ENCODE measurements around the gene INHA. TPM values are rescaled to one million over a fixed set of nuclear protein-coding genes. Genes with fewer than 3 reads are reported as not detected.

Gene INHA
- total RNA-seq, 1 experiment from 2014 or later = not detected

- Histone ChIP-seq H3K27ac (ENCODE audit: low read depth, low read length) (no peak overlapping the region), H4K20me1 (ENCODE audit: insufficient read depth) (no peaks in the 10 kb centered on the region), H3K4me3 (replicated peaks in 1 of 2; ENCODE audit: low read depth in 1 of 2, low read length in 2 of 2) (no peak overlapping the region), H3K9ac (ENCODE audit: low read length) (no peak overlapping the region), H3K4me2 (ENCODE audit: low read length) (no peak overlapping the region), H3K27me3 (ENCODE audit: insufficient read depth, low read length) (no peaks in the 10 kb centered on the region), H3K36me3 (ENCODE audit: control insufficient read depth in 1 of 2, insufficient read depth in 2 of 2, low read length in 2 of 2) (no peaks in the 10 kb centered on the region), H3K9me2 (ENCODE audit: insufficient read depth) (no peaks in the 10 kb centered on the region), H3K79me2 (ENCODE audit: insufficient read depth, low read length) (no peaks in the 10 kb centered on the region), H3K9me3 (ENCODE audit: control insufficient read depth in 1 of 2, insufficient read depth in 1 of 2, low read depth in 1 of 2, low read length in 2 of 2) (no peaks in the 10 kb centered on the region), H3K4me1 (ENCODE audit: control insufficient read depth in 1 of 2, insufficient read depth in 2 of 2, low read length in 2 of 2) (no peaks in the 10 kb centered on the region), H2AFZ (ENCODE audit: low read depth, low read length, poor library complexity, severe bottlenecking) (no peak overlapping the region)
- CTCF ChIA-PET = interaction anchor here (1.5 kb wide), 1 partner anchor 10 kb away, joined by 6 read pairs; no protein-coding TSS in a partner anchor
- DNase-seq (ENCODE audit: low read depth, low spot score) (no peak), ATAC-seq (no peak)
- RAD21 ChIA-PET (ENCODE audit: low non-redundant PET in 1 of 2, low total read pairs in 2 of 2, uncharacterized antibody in 2 of 2, unreplicated experiment in 2 of 2) = no interaction called here
- TF ChIP-seq CTCF (IDR thresholded peaks at IDR 0.05 in 2 of 3, conservative IDR thresholded peaks at IDR 0.05 in 1 of 3; ENCODE audit: borderline replicate concordance in 1 of 3, insufficient read depth in 1 of 3, low read depth in 2 of 3, low read length in 2 of 3) = no peak
- TF ChIP-seq FOSL1 (IDR thresholded peaks at IDR 0.05; ENCODE audit: low read depth) = no peak
- TF ChIP-seq SP1 (IDR thresholded peaks at IDR 0.05; ENCODE audit: low read depth) = no peak
- no peak for TF ChIP-seq POLR2A (IDR thresholded peaks at IDR 0.05; ENCODE audit: borderline replicate concordance, extremely low read depth, insufficient read depth, insufficient read length)
- TF ChIP-seq, protein P1, sequence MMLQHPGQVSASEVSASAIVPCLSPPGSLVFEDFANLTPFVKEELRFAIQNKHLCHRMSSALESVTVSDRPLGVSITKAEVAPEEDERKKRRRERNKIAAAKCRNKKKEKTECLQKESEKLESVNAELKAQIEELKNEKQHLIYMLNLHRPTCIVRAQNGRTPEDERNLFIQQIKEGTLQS (IDR thresholded peaks at IDR 0.05) = no peak
- no peak for TF ChIP-seq SRF (IDR thresholded peaks at IDR 0.05; ENCODE audit: low read depth)
- TF ChIP-seq RAD21 (IDR thresholded peaks at IDR 0.05; ENCODE audit: low read depth) = no peak
- no peak for TF ChIP-seq ZFX (IDR thresholded peaks at IDR 0.05)
- TF ChIP-seq POLR2AphosphoS5 (IDR thresholded peaks at IDR 0.05; ENCODE audit: low read depth, low read length) = no peak
- TF ChIP-seq EGR1 (IDR thresholded peaks at IDR 0.05; ENCODE audit: low read depth) = no peak
- TF ChIP-seq EZH2 (IDR thresholded peaks at IDR 0.05) = no peak
- TF ChIP-seq, protein P2, sequence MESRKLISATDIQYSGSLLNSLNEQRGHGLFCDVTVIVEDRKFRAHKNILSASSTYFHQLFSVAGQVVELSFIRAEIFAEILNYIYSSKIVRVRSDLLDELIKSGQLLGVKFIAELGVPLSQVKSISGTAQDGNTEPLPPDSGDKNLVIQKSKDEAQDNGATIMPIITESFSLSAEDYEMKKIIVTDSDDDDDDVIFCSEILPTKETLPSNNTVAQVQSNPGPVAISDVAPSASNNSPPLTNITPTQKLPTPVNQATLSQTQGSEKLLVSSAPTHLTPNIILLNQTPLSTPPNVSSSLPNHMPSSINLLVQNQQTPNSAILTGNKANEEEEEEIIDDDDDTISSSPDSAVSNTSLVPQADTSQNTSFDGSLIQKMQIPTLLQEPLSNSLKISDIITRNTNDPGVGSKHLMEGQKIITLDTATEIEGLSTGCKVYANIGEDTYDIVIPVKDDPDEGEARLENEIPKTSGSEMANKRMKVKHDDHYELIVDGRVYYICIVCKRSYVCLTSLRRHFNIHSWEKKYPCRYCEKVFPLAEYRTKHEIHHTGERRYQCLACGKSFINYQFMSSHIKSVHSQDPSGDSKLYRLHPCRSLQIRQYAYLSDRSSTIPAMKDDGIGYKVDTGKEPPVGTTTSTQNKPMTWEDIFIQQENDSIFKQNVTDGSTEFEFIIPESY (IDR thresholded peaks at IDR 0.05; ENCODE audit: extremely low read depth, insufficient replicate concordance, low read length) = no peak
- TF ChIP-seq, protein P3, sequence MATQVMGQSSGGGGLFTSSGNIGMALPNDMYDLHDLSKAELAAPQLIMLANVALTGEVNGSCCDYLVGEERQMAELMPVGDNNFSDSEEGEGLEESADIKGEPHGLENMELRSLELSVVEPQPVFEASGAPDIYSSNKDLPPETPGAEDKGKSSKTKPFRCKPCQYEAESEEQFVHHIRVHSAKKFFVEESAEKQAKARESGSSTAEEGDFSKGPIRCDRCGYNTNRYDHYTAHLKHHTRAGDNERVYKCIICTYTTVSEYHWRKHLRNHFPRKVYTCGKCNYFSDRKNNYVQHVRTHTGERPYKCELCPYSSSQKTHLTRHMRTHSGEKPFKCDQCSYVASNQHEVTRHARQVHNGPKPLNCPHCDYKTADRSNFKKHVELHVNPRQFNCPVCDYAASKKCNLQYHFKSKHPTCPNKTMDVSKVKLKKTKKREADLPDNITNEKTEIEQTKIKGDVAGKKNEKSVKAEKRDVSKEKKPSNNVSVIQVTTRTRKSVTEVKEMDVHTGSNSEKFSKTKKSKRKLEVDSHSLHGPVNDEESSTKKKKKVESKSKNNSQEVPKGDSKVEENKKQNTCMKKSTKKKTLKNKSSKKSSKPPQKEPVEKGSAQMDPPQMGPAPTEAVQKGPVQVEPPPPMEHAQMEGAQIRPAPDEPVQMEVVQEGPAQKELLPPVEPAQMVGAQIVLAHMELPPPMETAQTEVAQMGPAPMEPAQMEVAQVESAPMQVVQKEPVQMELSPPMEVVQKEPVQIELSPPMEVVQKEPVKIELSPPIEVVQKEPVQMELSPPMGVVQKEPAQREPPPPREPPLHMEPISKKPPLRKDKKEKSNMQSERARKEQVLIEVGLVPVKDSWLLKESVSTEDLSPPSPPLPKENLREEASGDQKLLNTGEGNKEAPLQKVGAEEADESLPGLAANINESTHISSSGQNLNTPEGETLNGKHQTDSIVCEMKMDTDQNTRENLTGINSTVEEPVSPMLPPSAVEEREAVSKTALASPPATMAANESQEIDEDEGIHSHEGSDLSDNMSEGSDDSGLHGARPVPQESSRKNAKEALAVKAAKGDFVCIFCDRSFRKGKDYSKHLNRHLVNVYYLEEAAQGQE (IDR thresholded peaks at IDR 0.05; ENCODE audit: low read depth) = no peak
- no peak for TF ChIP-seq SIN3A (IDR thresholded peaks at IDR 0.05; ENCODE audit: low read depth)
- no peak for TF ChIP-seq CEBPB (IDR thresholded peaks at IDR 0.05; ENCODE audit: low read depth)
- TF ChIP-seq MAX (IDR thresholded peaks at IDR 0.05) = no peak
- no peak for TF ChIP-seq YY1 (IDR thresholded peaks at IDR 0.05; ENCODE audit: extremely low read depth, insufficient replicate concordance, low read depth, low read length)
- no peak for TF ChIP-seq JUND (IDR thresholded peaks at IDR 0.05)
- no peak for TF ChIP-seq ELF1 (IDR thresholded peaks at IDR 0.05; ENCODE audit: borderline replicate concordance, low read depth)
- TF ChIP-seq TCF7L2 (IDR thresholded peaks at IDR 0.05; ENCODE audit: borderline replicate concordance, extremely low read depth, insufficient read depth, insufficient read length) = no peak
- intact Hi-C loops (cut with micrococcal nuclease) = no loop called here
- POLR2A ChIA-PET = no interaction called here
- BruUV-seq (replicated peaks) = no TSS peak
Observed at GRCh38 chr2:219570194-219570923, 1.8 kb upstream of the INHA start.

Measured in HCT116 (cell line).